Subcutaneous adipose tissue (tissue), 4 donors: ENCODE measurements around the gene JSRP1. TPM values are rescaled to one million over a fixed set of nuclear protein-coding genes. Genes with fewer than 3 reads are reported as not detected.

Source experiments
- CTCF ChIP-seq: fragments of 450-650 bp; IDR thresholded peaks from one replicate; pipeline ENCODE4 v1.5.1; 2016; ENCODE audit warnings: low read depth, mild to moderate bottlenecking, control low read depth, antibody characterized with exemption, moderate library complexity
- total RNA-seq, 4 donors: library from RNA; depleted of rRNA; stranded (reverse); fragments of >200 nt; gene quantifications; one replicate each; pipeline ENCODE4 v1.1.0, GENCODE V29; 2016

Gene JSRP1
- not detected for total RNA-seq

- no peak for TF ChIP-seq CTCF
These were observed at the start of gene JSRP1 for GRCh38 chr19:2255982-2256685. JSRP1 (minus strand) TSS chr19:2256417; CDS start chr19:2255314, 1,103 bp downstream.

- no peak for TF ChIP-seq CTCF
These were observed 49.4 kb upstream of the JSRP1 start for GRCh38 chr19:2305452-2306280.

GRCh38 chr19:2303211-2303798 is 47.1 kb upstream of the JSRP1 start:
- TF ChIP-seq CTCF, result no peak

- TF ChIP-seq CTCF, result no peak
These were observed 46.3 kb upstream of the JSRP1 start for GRCh38 chr19:2302319-2303210.

- TF ChIP-seq CTCF, result no peak
These were observed 44.3 kb upstream of the JSRP1 start for GRCh38 chr19:2300533-2300932.

- TF ChIP-seq CTCF, result no peak
These were observed 39.9 kb upstream of the JSRP1 start for GRCh38 chr19:2296141-2296540.
